Loucy (cell line): Measurements from ENCODE around the gene MMP28.

Experiments used
- EZH2phosphoT487 ChIP-seq: fragments of 200-600 bp; IDR thresholded peaks from 2 replicates; pipeline ENCODE4 v1.6.1; 2018; ENCODE audit warnings: antibody characterized with exemption, mild to moderate bottlenecking, moderate library complexity, borderline replicate concordance
- TF ChIP-seq, protein P1 (sequence below): fragments of 200-600 bp; sonication (generic); conservative IDR thresholded peaks from 2 replicates; pipeline ENCODE4 v1.5.1; 2014; ENCODE audit warnings: mild to moderate bottlenecking, antibody characterized with exemption, low read length

DNA sequence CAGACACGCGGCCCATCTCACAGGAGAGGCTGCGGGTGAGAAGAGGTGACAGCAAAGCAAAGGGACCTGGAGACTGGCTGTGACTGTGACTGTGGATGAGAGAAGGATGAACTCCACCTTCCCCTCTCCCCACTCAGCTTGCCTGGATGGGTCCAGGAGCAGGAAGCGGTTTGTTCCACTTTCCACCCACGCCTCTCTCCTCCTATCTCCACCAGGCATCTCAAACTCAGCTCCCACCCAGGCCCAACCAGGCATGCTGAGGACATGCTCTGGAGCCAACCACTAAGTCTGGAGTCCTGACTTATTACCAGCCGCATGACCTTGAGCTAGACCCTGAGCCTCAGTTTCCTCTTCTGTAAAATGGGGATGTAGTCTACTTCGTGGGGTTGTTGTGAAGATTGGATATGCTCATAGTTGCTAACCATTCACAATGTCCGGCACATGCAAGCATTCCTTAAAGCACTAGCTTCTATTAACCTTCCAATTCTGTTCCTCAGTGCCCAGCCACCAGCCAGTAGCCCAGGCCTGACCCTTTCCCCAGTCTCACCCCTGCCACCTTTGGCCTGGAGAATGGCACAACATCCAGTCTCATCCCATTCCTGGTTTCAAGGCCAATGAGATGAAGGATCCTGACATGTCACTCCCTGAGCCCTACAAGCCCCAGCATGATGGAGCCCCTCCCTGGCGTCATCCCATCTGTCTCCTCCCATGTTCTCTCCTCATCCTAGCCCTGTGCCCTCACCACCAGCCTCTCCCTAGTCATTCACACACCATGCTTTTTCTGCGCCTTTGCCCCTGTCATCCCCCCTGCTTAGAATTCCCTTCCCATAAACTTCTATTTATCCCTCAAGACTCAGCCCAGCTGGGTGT is 44.7 kb downstream of the MMP28 start:
- TF ChIP-seq, protein P1, sequence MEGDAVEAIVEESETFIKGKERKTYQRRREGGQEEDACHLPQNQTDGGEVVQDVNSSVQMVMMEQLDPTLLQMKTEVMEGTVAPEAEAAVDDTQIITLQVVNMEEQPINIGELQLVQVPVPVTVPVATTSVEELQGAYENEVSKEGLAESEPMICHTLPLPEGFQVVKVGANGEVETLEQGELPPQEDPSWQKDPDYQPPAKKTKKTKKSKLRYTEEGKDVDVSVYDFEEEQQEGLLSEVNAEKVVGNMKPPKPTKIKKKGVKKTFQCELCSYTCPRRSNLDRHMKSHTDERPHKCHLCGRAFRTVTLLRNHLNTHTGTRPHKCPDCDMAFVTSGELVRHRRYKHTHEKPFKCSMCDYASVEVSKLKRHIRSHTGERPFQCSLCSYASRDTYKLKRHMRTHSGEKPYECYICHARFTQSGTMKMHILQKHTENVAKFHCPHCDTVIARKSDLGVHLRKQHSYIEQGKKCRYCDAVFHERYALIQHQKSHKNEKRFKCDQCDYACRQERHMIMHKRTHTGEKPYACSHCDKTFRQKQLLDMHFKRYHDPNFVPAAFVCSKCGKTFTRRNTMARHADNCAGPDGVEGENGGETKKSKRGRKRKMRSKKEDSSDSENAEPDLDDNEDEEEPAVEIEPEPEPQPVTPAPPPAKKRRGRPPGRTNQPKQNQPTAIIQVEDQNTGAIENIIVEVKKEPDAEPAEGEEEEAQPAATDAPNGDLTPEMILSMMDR = no peak
- TF ChIP-seq EZH2phosphoT487 = no peak
